Measurements from ENCODE around the gene LTBP1. TPM values are rescaled to one million over a fixed set of nuclear protein-coding genes. Genes with fewer than 3 reads are reported as not detected.

The LTBP1 gene
- total RNA-seq, 6 experiments from 2014 or later, result 260 to 409 (median 335) TPM

- peaks cover 48% of the 10 kb centered on the region for H3K4me1 Mint-ChIP-seq (ENCODE audit: low read depth)
- H3K36me3 Mint-ChIP-seq (ENCODE audit: low read depth), result peaks cover 67% of the 10 kb centered on the region
- no peak overlapping the region for H3K27ac Mint-ChIP-seq
- TF ChIP-seq CTCF (IDR thresholded peaks at IDR 0.05), result no peak
- H3K4me3 Mint-ChIP-seq, result no peak overlapping the region
- peaks cover 1% of the 10 kb centered on the region for H3K27me3 Mint-ChIP-seq (ENCODE audit: insufficient read depth)
- no peaks in the 10 kb centered on the region for H3K9me3 Mint-ChIP-seq
- DNase-seq, result no peak
Observed at GRCh38 chr2:33392366-33392765, 445.6 kb downstream of the LTBP1 start.

GRCh38 chr2:33395034-33395433 lies 448.3 kb downstream of the LTBP1 start:
- DNase-seq, result no peak
- Mint-ChIP-seq H3K4me3 (no peak overlapping the region), H3K27ac (no peak overlapping the region), H3K27me3 (ENCODE audit: insufficient read depth) (peaks cover 1% of the 10 kb centered on the region), H3K4me1 (ENCODE audit: low read depth) (peaks cover 40% of the 10 kb centered on the region), H3K9me3 (no peaks in the 10 kb centered on the region), H3K36me3 (ENCODE audit: low read depth) (peaks cover 60% of the 10 kb centered on the region)
- no peak for TF ChIP-seq CTCF (IDR thresholded peaks at IDR 0.05)

DNA sequence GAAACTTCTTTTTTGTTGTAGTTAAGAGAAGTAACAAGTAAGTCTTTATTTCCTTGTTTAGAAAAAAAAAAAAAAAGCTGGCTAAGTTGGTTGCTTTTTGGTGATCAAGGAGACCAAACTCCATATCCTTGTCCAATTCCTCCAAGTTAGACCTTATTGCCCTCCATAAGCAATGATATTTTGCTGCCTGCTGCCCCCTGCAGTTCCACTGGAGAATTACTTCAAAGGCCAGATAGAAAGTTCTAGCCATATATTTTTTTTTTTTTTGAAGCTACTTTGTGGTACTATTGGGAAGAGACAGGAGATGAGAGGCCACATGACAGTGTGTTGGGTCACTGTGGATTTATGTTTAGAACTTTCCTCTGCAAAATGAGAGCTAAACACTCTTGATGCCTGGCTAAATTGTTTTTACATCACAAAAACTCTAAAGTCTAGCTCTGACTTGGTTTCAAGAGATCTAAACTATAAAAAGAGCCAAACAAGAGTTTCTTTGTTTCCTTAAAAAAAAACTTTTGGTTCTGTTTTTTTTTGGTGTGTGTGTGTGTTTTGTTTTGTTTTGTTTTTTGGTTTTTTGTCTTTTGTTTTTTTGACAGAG lies 449.0 kb downstream of the LTBP1 start:
- H3K9me3 Mint-ChIP-seq, result no peaks in the 10 kb centered on the region
- DNase-seq, result peak; percentile 52
- H3K4me1 Mint-ChIP-seq (ENCODE audit: low read depth), result peaks cover 39% of the 10 kb centered on the region
- no peak overlapping the region for H3K4me3 Mint-ChIP-seq
- peaks cover 1% of the 10 kb centered on the region for H3K27me3 Mint-ChIP-seq (ENCODE audit: insufficient read depth)
- H3K36me3 Mint-ChIP-seq (ENCODE audit: low read depth), result peaks cover 57% of the 10 kb centered on the region
- TF ChIP-seq CTCF (IDR thresholded peaks at IDR 0.05), result peak; percentile 88
- H3K27ac Mint-ChIP-seq, result peak overlapping the region; percentile 24; the same call in 1 of the 2 replicates

- H3K4me1 Mint-ChIP-seq (ENCODE audit: low read depth), result peaks cover 10% of the 10 kb centered on the region; the same call in 1 of the 2 replicates
- peaks cover 15% of the 10 kb centered on the region for H3K36me3 Mint-ChIP-seq (ENCODE audit: low read depth)
- no peak for TF ChIP-seq CTCF (IDR thresholded peaks at IDR 0.05)
- peaks cover 1% of the 10 kb centered on the region; the same call in 1 of the 2 replicates for H3K27me3 Mint-ChIP-seq (ENCODE audit: insufficient read depth)
- H3K9me3 Mint-ChIP-seq, result peaks cover 13% of the 10 kb centered on the region
- H3K27ac Mint-ChIP-seq, result no peak overlapping the region
- no peak for DNase-seq
- no peak overlapping the region for H3K4me3 Mint-ChIP-seq
Observed at GRCh38 chr2:33404321-33404720, 457.6 kb downstream of the LTBP1 start.

DNA sequence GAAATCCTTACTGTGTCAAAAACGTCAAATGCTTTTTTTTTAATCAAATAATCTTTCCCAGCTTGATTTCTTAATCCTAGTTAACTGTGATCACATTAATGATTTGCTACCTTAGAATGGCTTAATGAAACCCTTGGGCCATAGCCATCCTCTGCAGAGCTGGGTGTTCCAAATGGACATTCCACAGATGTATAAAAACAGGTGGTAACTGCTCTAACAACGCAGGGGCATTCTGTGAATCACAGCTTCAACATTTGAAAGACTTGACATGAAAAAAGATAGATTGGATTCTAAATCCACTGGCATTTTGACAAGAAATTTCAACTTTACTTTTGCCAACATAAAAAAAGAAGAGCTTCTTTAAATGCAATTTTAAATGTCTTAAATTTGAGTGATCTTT lies 459.9 kb downstream of the LTBP1 start:
- Mint-ChIP-seq H3K27ac (no peak overlapping the region), H3K4me3 (no peak overlapping the region), H3K9me3 (peaks cover 13% of the 10 kb centered on the region), H3K4me1 (ENCODE audit: low read depth) (peaks cover 12% of the 10 kb centered on the region), H3K27me3 (ENCODE audit: insufficient read depth) (peaks cover 1% of the 10 kb centered on the region; the same call in 1 of the 2 replicates), H3K36me3 (ENCODE audit: low read depth) (peaks cover 12% of the 10 kb centered on the region; the same call in 1 of the 2 replicates)
- DNase-seq, result no peak
- TF ChIP-seq CTCF (IDR thresholded peaks at IDR 0.05), result no peak

Data from HFFc6 (cell line).